Endothelial cell of umbilical vein (primary cell): Measurements from ENCODE around the gene CEP85L. TPM values are rescaled to one million over a fixed set of nuclear protein-coding genes. Genes with fewer than 3 reads are reported as not detected.

ENCODE experiments used
- BruUV-seq: library from RNA; stranded (reverse); fragments of 400-500 nt; replicated peaks from 2 replicates; lab custom pipeline; 2021; lab: Mats Ljungman, UMichigan
- CTCF ChIA-PET: fragments of 300-600, 350-600 bp; sonication (Branson Sonifier 250); formaldehyde crosslinking; loops from one replicate; lab custom pipeline; 2021; ENCODE audit warnings: antibody characterized with exemption, inconsistent platforms; lab: Charles Lee
- POLR2A ChIA-PET: fragments of 300-600, 350-600 bp; sonication (Branson Sonifier 250); formaldehyde crosslinking; loops from one replicate; lab custom pipeline; 2021; ENCODE audit warnings: antibody characterized with exemption, inconsistent platforms; lab: Charles Lee
- DNase-seq: peaks from one replicate; pipeline ENCODE4 v3.0.0-alpha.2; 2011; ENCODE audit warnings: low read depth, low spot score
- FAIRE-seq: peaks from 2 replicates; lab custom pipeline; 2011; peaks lifted over from hg19 to GRCh38; lab: Jason Lieb, UNC
- H2AFZ ChIP-seq: 2 replicates; pipeline ENCODE4 v1.6.0; 2012; ENCODE audit warnings: low read depth, low read length, control low read depth, inconsistent platforms
- H3K27ac ChIP-seq: 2 replicates; pipeline ENCODE4 v1.5.1; 2011; ENCODE audit warnings: low read depth, mild to moderate bottlenecking, control low read depth, low read length, moderate library complexity; ENCODE audit not compliant: insufficient read depth
- H3K27me3 ChIP-seq, 2 experiments: 2 replicates each; pipeline versions ENCODE4 v1.6.0 to v1.6.1; 2011; ENCODE audit warnings: low read length in 2 of 2, mixed read lengths in 1 of 2; ENCODE audit not compliant: control insufficient read depth in 2 of 2, insufficient read depth in 2 of 2
- H3K36me3 ChIP-seq, 2 experiments: 2 replicates in 1 of 2; 3 replicates in 1 of 2; pipeline ENCODE4 v1.5.1; 2011; ENCODE audit warnings: low read length in 2 of 2, mild to moderate bottlenecking in 1 of 2, moderate library complexity in 1 of 2; ENCODE audit not compliant: control insufficient read depth in 2 of 2, insufficient read depth in 2 of 2; ENCODE audit errors: extremely low read depth in 1 of 2
- H3K4me1 ChIP-seq: 3 replicates; pipeline ENCODE4 v1.5.1; 2011; ENCODE audit warnings: mild to moderate bottlenecking, low read length; ENCODE audit not compliant: control insufficient read depth, insufficient read depth; ENCODE audit errors: extremely low read depth
- H3K4me2 ChIP-seq: 2 replicates; pipeline ENCODE4 v1.6.1; 2011; ENCODE audit warnings: low read length, control low read depth, mixed read lengths; ENCODE audit not compliant: insufficient read depth
- H3K4me3 ChIP-seq, 3 experiments: fragments of 200-600 bp in 1 of 3; sonication (generic), shearing (Covaris generic) in 1 of 3; replicated peaks in 1 of 3; 2 replicates each; pipeline ENCODE4 v1.5.1; 2011 to 2016; ENCODE audit warnings: control low read depth in 3 of 3, low read length in 3 of 3, mild to moderate bottlenecking in 2 of 3, inconsistent platforms in 1 of 3, low read depth in 1 of 3, moderate library complexity in 1 of 3; ENCODE audit not compliant: insufficient read depth in 1 of 3
- H3K79me2 ChIP-seq: 2 replicates; pipeline ENCODE4 v1.6.0; 2012; ENCODE audit warnings: low read length, inconsistent platforms; ENCODE audit not compliant: control insufficient read depth, insufficient read depth
- H3K9ac ChIP-seq: replicated peaks from 2 replicates; pipeline ENCODE3; 2011; ENCODE audit warnings: low read length, control low read depth; ENCODE audit not compliant: insufficient read depth; ENCODE audit errors: extremely low read depth
- H3K9me1 ChIP-seq: replicated peaks from 3 replicates; pipeline ENCODE4 v1.6.0; 2011; ENCODE audit warnings: mild to moderate bottlenecking, low read length; ENCODE audit not compliant: control insufficient read depth, insufficient read depth; ENCODE audit errors: extremely low read depth
- H3K9me3 ChIP-seq: replicated peaks from 2 replicates; pipeline ENCODE4 v1.5.1; 2012; ENCODE audit warnings: low read length, inconsistent platforms; ENCODE audit not compliant: control insufficient read depth, insufficient read depth
- H4K20me1 ChIP-seq: replicated peaks from 2 replicates; pipeline ENCODE3; 2011; ENCODE audit warnings: mild to moderate bottlenecking, low read length; ENCODE audit not compliant: control insufficient read depth, insufficient read depth; ENCODE audit errors: extremely low read depth
- EZH2 ChIP-seq: IDR thresholded peaks from 2 replicates; pipeline ENCODE4 v1.6.1; 2012; ENCODE audit warnings: borderline replicate concordance, low read depth, mild to moderate bottlenecking, moderate library complexity, low read length, inconsistent platforms; ENCODE audit not compliant: severe bottlenecking
- FOS ChIP-seq: IDR thresholded peaks from 2 replicates; pipeline ENCODE4 v1.6.1; 2011; ENCODE audit warnings: mild to moderate bottlenecking, low read length, moderate library complexity, borderline replicate concordance; ENCODE audit not compliant: insufficient read depth
- GATA2 ChIP-seq: IDR thresholded peaks from 2 replicates; pipeline ENCODE4 v1.7.0; 2011; ENCODE audit warnings: low read depth, mild to moderate bottlenecking, moderate library complexity, mixed read lengths, low read length; ENCODE audit not compliant: insufficient read length, insufficient read depth
- JUN ChIP-seq: IDR thresholded peaks from 2 replicates; pipeline ENCODE4 v1.6.1; 2011; ENCODE audit warnings: borderline replicate concordance, low read depth; ENCODE audit not compliant: insufficient read length, insufficient read depth
- MYC ChIP-seq: IDR thresholded peaks from one replicate; pipeline ENCODE4 v1.6.1; 2011; ENCODE audit warnings: mild to moderate bottlenecking, low read depth, low read length
- POLR2A ChIP-seq: IDR thresholded peaks from 2 replicates; pipeline ENCODE4 v1.6.1; 2012; ENCODE audit warnings: low read depth, mild to moderate bottlenecking, control low read depth, low read length
- POLR2AphosphoS5 ChIP-seq: IDR thresholded peaks from 2 replicates; pipeline ENCODE4 v1.6.1; 2012; ENCODE audit warnings: low read depth, mild to moderate bottlenecking, control low read depth, low read length, moderate library complexity; ENCODE audit not compliant: insufficient read depth
- dilution Hi-C: fragments of 300-500 bp; cut with MboI; formaldehyde crosslinking; loops from one replicate; pipeline ENCODE4 v1.15.0; 2019; ENCODE audit warnings: low sequenced_read_pairs; ENCODE audit not compliant: extremely low pct_ligation_motif_present
- intact Hi-C: fragments of 100-400 bp; cut with micrococcal nuclease; formaldehyde crosslinking; loops from one replicate; pipeline ENCODE4 v1.10.0; 2022
- polyA plus RNA-seq, 4 experiments: library from polyadenylated mRNA; depleted of rRNA in 3 of 4; stranded (reverse) in 3 of 4; unstranded in 1 of 4; fragments of >200 nt; gene quantifications; 2 replicates each; pipeline versions ENCODE4 v1.2.1 to v1.2.3, GENCODE V29; 2011 to 2012; ENCODE audit warnings: missing spikeins in 1 of 4
- total RNA-seq: library from RNA; stranded (reverse); gene quantifications from 2 replicates; pipeline ENCODE4 v1.2.3, GENCODE V29; 2021
- TF ChIP-seq, protein P1 (sequence below): IDR thresholded peaks from 2 replicates; pipeline ENCODE4 v1.6.1; 2011; ENCODE audit not compliant: insufficient read depth, insufficient read length
- TF ChIP-seq, protein P2 (sequence below), 2 donors: IDR thresholded peaks; 1 replicate in 1 of 2; 2 replicates in 1 of 2; pipeline ENCODE4 v1.5.1; 2011; ENCODE audit warnings: low read length in 2 of 2, mild to moderate bottlenecking in 2 of 2, moderate library complexity in 2 of 2, control low read depth in 1 of 2, inconsistent platforms in 1 of 2, low read depth in 1 of 2; ENCODE audit not compliant: insufficient read depth in 1 of 2; ENCODE audit errors: extremely low read depth in 1 of 2

The CEP85L gene
- total and polyA plus RNA-seq, 2 donors (not counting 3 experiments of a cell fraction or from before 2014, with no cell fraction given): 1.8 to 9.2 TPM

DNA sequence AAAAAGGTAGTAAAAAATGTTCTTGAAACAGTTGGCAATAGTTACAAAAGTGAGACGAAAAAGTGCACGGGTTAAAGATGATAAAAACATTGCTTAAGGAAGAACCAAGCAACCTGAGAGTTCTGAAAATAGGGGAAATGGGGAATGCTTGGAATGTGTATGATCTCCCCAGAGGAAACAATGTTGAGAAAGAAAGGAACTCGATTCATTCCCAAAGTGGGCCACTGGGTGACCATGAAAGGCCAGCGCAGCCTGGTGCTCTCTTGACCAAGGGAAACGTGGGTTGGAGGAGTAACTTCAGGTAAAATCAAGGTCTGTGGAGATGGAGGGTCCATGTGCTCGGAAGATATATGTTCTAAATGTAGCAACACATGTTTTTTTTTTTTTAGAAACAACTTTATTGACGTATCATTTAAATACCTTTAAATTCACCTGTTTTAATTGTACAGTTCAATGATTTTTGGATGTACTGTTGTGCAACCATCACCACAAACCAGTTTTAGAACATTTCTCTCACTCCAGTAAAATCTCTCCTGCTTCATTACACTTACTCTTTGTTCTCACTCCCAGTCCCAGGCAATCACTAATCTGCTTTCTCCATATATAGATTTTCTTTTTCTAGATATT lies 34.5 kb upstream of the CEP85L start:
- CTCF ChIA-PET: no interaction called here
- DNase-seq (no peak), FAIRE-seq (no peak)
- intact Hi-C loops: no loop called here
- Histone ChIP-seq H2AFZ (no peak overlapping the region), H3K27ac (no peak overlapping the region), H3K9ac (no peak overlapping the region), H3K9me1 (no peaks in the 10 kb centered on the region), H3K36me3 (no peaks in the 10 kb centered on the region), H3K4me3 (no peak overlapping the region), H4K20me1 (no peaks in the 10 kb centered on the region), H3K4me2 (no peak overlapping the region), H3K27me3 (no peaks in the 10 kb centered on the region), H3K79me2 (no peaks in the 10 kb centered on the region), H3K9me3 (no peaks in the 10 kb centered on the region), H3K4me1 (no peaks in the 10 kb centered on the region)
- POLR2A ChIA-PET: no interaction called here
- TF ChIP-seq FOS: no peak
- no peak for TF ChIP-seq MYC
- TF ChIP-seq EZH2: no peak
- no peak for TF ChIP-seq GATA2
- TF ChIP-seq JUN: no peak
- TF ChIP-seq, protein P1, sequence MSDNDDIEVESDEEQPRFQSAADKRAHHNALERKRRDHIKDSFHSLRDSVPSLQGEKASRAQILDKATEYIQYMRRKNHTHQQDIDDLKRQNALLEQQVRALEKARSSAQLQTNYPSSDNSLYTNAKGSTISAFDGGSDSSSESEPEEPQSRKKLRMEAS: no peak
- no peak for TF ChIP-seq POLR2AphosphoS5
- TF ChIP-seq, protein P2, sequence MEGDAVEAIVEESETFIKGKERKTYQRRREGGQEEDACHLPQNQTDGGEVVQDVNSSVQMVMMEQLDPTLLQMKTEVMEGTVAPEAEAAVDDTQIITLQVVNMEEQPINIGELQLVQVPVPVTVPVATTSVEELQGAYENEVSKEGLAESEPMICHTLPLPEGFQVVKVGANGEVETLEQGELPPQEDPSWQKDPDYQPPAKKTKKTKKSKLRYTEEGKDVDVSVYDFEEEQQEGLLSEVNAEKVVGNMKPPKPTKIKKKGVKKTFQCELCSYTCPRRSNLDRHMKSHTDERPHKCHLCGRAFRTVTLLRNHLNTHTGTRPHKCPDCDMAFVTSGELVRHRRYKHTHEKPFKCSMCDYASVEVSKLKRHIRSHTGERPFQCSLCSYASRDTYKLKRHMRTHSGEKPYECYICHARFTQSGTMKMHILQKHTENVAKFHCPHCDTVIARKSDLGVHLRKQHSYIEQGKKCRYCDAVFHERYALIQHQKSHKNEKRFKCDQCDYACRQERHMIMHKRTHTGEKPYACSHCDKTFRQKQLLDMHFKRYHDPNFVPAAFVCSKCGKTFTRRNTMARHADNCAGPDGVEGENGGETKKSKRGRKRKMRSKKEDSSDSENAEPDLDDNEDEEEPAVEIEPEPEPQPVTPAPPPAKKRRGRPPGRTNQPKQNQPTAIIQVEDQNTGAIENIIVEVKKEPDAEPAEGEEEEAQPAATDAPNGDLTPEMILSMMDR (IDR thresholded peaks at IDR 0.05; ENCODE audit: extremely low read depth in 1 of 2, insufficient read depth in 1 of 2, low read depth in 1 of 2, low read length in 2 of 2): no peak
- TF ChIP-seq POLR2A: no peak
- dilution Hi-C loops: no loop called here
- BruUV-seq: no TSS peak
